Nephron progenitor cell (in vitro differentiated cells): ENCODE results near the gene RGS6.

Source experiments
- DNase-seq: peaks from one replicate; pipeline ENCODE4 v3.0.0; 2021
- H3K27ac Mint-ChIP-seq: 2 replicates; pipeline ENCODE4 v1.8.0; 2021; ENCODE audit warnings: mild to moderate bottlenecking, moderate library complexity, mixed read lengths
- H3K27me3 Mint-ChIP-seq: 2 replicates; pipeline ENCODE4 v1.8.0; 2021; ENCODE audit warnings: mild to moderate bottlenecking, low read depth, mixed read lengths; ENCODE audit not compliant: poor library complexity
- H3K36me3 Mint-ChIP-seq: 2 replicates; pipeline ENCODE4 v1.8.0; 2021; ENCODE audit warnings: low read depth, mixed read lengths
- H3K4me1 Mint-ChIP-seq: 2 replicates; pipeline ENCODE4 v1.8.0; 2021; ENCODE audit warnings: mixed read lengths
- H3K4me3 Mint-ChIP-seq: 2 replicates; pipeline ENCODE4 v1.8.0; 2021; ENCODE audit warnings: mild to moderate bottlenecking, moderate library complexity, mixed read lengths
- H3K9me3 Mint-ChIP-seq: 2 replicates; pipeline ENCODE4 v1.8.0; 2021; ENCODE audit warnings: mild to moderate bottlenecking, moderate library complexity, mixed read lengths
- TF ChIP-seq, protein P1 (sequence below): fragments of 200-600 bp; sonication (generic); IDR thresholded peaks from 2 replicates; pipeline ENCODE4 v1.5.0; 2021; ENCODE audit warnings: antibody characterized with exemption

The RGS6 gene

GRCh38 chr14:72567226-72567625 is 635.0 kb downstream of the RGS6 start:
- H3K27me3 Mint-ChIP-seq, result peaks cover 3% of the 10 kb centered on the region
- no peak for DNase-seq
- H3K9me3 Mint-ChIP-seq, result peaks cover 13% of the 10 kb centered on the region
- no peak overlapping the region for H3K4me3 Mint-ChIP-seq
- H3K36me3 Mint-ChIP-seq, result no peaks in the 10 kb centered on the region
- peaks cover 14% of the 10 kb centered on the region for H3K4me1 Mint-ChIP-seq
- TF ChIP-seq, protein P1, sequence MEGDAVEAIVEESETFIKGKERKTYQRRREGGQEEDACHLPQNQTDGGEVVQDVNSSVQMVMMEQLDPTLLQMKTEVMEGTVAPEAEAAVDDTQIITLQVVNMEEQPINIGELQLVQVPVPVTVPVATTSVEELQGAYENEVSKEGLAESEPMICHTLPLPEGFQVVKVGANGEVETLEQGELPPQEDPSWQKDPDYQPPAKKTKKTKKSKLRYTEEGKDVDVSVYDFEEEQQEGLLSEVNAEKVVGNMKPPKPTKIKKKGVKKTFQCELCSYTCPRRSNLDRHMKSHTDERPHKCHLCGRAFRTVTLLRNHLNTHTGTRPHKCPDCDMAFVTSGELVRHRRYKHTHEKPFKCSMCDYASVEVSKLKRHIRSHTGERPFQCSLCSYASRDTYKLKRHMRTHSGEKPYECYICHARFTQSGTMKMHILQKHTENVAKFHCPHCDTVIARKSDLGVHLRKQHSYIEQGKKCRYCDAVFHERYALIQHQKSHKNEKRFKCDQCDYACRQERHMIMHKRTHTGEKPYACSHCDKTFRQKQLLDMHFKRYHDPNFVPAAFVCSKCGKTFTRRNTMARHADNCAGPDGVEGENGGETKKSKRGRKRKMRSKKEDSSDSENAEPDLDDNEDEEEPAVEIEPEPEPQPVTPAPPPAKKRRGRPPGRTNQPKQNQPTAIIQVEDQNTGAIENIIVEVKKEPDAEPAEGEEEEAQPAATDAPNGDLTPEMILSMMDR, result no peak
- H3K27ac Mint-ChIP-seq, result no peak overlapping the region

GRCh38 chr14:72568296-72568992 is 636.2 kb downstream of the RGS6 start:
- no peaks in the 10 kb centered on the region for H3K36me3 Mint-ChIP-seq
- peak overlapping the region; percentile 82 for H3K27ac Mint-ChIP-seq
- TF ChIP-seq, protein P1, result no peak
- H3K9me3 Mint-ChIP-seq, result peaks cover 13% of the 10 kb centered on the region
- H3K4me1 Mint-ChIP-seq, result peaks cover 9% of the 10 kb centered on the region
- no peak overlapping the region for H3K4me3 Mint-ChIP-seq
- no peak for DNase-seq
- H3K27me3 Mint-ChIP-seq, result no peaks in the 10 kb centered on the region

GRCh38 chr14:72573725-72574417 is 641.6 kb downstream of the RGS6 start:
- Mint-ChIP-seq H3K27ac (no peak overlapping the region), H3K4me3 (no peak overlapping the region), H3K9me3 (peaks cover 13% of the 10 kb centered on the region), H3K36me3 (no peaks in the 10 kb centered on the region), H3K4me1 (no peaks in the 10 kb centered on the region), H3K27me3 (peaks cover 10% of the 10 kb centered on the region)
- DNase-seq, result no peak
- TF ChIP-seq, protein P1, result no peak

DNA sequence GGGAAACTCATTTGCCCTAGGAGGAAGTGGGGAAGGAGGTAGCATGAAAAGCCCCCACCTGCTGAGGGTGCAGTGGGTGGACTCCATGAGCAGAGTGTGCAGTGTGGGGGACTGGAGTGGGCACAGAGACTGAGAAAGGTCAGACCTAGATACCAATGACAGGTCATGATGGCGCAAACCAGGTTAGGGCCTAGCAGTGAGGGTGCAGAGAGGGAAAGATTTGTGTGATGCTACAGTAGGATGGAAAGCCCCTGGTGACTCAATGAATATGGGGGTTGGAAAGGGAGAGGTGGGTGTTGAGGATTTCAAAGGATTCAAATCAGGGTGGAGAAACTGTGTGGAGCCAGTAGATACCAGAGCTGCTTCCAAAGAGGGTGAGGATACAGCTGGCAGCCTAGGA is 642.5 kb downstream of the RGS6 start:
- TF ChIP-seq, protein P1, result no peak
- no peaks in the 10 kb centered on the region for H3K36me3 Mint-ChIP-seq
- H3K4me3 Mint-ChIP-seq, result no peak overlapping the region
- H3K4me1 Mint-ChIP-seq, result no peaks in the 10 kb centered on the region
- peaks cover 10% of the 10 kb centered on the region for H3K27me3 Mint-ChIP-seq
- DNase-seq, result no peak
- peaks cover 13% of the 10 kb centered on the region for H3K9me3 Mint-ChIP-seq
- no peak overlapping the region for H3K27ac Mint-ChIP-seq

GRCh38 chr14:72576258-72576657 is 644.0 kb downstream of the RGS6 start:
- Mint-ChIP-seq H3K4me3 (no peak overlapping the region), H3K36me3 (no peaks in the 10 kb centered on the region), H3K9me3 (peaks cover 5% of the 10 kb centered on the region), H3K4me1 (no peaks in the 10 kb centered on the region), H3K27ac (no peak overlapping the region), H3K27me3 (peaks cover 10% of the 10 kb centered on the region)
- TF ChIP-seq, protein P1, result no peak
- DNase-seq, result no peak
